Adrenal gland (tissue), 5 donors: Measurements from ENCODE around the gene EDEM3.

Source experiments
- CTCF ChIP-seq, 6 experiments: fragments of 450-650 bp in 4 of 6; fragments of 200-600 bp in 2 of 6; sonication (generic) in 1 of 6; IDR thresholded peaks; 1 replicate in 5 of 6; 2 replicates in 1 of 6; pipeline versions ENCODE4 v1.5.1 to v1.8.0; 2016 to 2021; ENCODE audit warnings: antibody characterized with exemption in 6 of 6, mild to moderate bottlenecking in 2 of 6, moderate library complexity in 1 of 6
- POLR2A ChIP-seq, 2 donors: fragments of 450-650 bp; IDR thresholded peaks; one replicate each; pipeline ENCODE4 v1.6.1; 2017; ENCODE audit warnings: antibody characterized with exemption in 2 of 2, mild to moderate bottlenecking in 2 of 2, moderate library complexity in 1 of 2
- donor health status: DM: no; HTN: no; CAD: no.

- TF ChIP-seq CTCF (IDR thresholded peaks at IDR 0.05) (no peak), POLR2A (IDR thresholded peaks at IDR 0.05) (no peak)
These were observed 99.5 kb downstream of the EDEM3 start for GRCh38 chr1:184655185-184655584.
